Measurements from ENCODE around the gene IMP3. TPM values are rescaled to one million over a fixed set of nuclear protein-coding genes. Genes with fewer than 3 reads are reported as not detected.

Gene IMP3
- total RNA-seq, 2 donors from 2014 or later, result 52.2 to 58.2 TPM

GRCh38 chr15:75674366-75674765 is 34.3 kb upstream of the IMP3 start:
- H3K27me3 ChIP-seq (ENCODE audit: control insufficient read depth, insufficient read depth, low read length, poor library complexity, severe bottlenecking), result no peaks in the 10 kb centered on the region
- peaks cover 26% of the 10 kb centered on the region for H3K4me1 Mint-ChIP-seq
- no peak overlapping the region for H3K27ac Mint-ChIP-seq
- no peaks in the 10 kb centered on the region for H3K36me3 Mint-ChIP-seq (ENCODE audit: low read depth)
- H3K36me3 ChIP-seq (ENCODE audit: control insufficient read depth, insufficient read depth, low read length), result no peaks in the 10 kb centered on the region
- H3K4me1 ChIP-seq (ENCODE audit: control insufficient read depth, insufficient read depth, low read length), result peaks cover 14% of the 10 kb centered on the region
- no peaks in the 10 kb centered on the region for H3K9me3 ChIP-seq (ENCODE audit: control insufficient read depth, low read length)
- H3K9ac ChIP-seq (ENCODE audit: extremely low read depth, low read length, poor library complexity, severe bottlenecking), result no peak overlapping the region
- no peak for TF ChIP-seq CTCF (conservative IDR thresholded peaks at IDR 0.05)
- no peaks in the 10 kb centered on the region for H3K27me3 Mint-ChIP-seq (ENCODE audit: insufficient read depth)
- 79 to 86% methylated on average over 3 to 8 of the region's 8 CpGs for WGBS, 2 experiments (ENCODE audit: insufficient coverage in 1 of 2, insufficient read length in 1 of 2)
- H3K27ac ChIP-seq (ENCODE audit: low read depth, low read length), result no peak overlapping the region
- DNase-seq, result no peak
- H3K9me3 Mint-ChIP-seq, result no peaks in the 10 kb centered on the region
- H3K4me3 Mint-ChIP-seq, result no peak overlapping the region
- no peak overlapping the region for H3K4me3 ChIP-seq (ENCODE audit: low read length)

- peak overlapping the region; percentile 34 for H3K27ac ChIP-seq (ENCODE audit: low read depth, low read length)
- Mint-ChIP-seq H3K27me3 (ENCODE audit: insufficient read depth) (no peaks in the 10 kb centered on the region), H3K4me3 (peak overlapping the region; percentile 29), H3K27ac (peak overlapping the region; percentile 96), H3K9me3 (no peaks in the 10 kb centered on the region), H3K36me3 (ENCODE audit: low read depth) (peaks cover under 1% of the 10 kb centered on the region), H3K4me1 (peaks cover 26% of the 10 kb centered on the region)
- TF ChIP-seq CTCF (conservative IDR thresholded peaks at IDR 0.05), result no peak
- H3K9me3 ChIP-seq (ENCODE audit: control insufficient read depth, low read length), result no peaks in the 10 kb centered on the region
- 97% methylated on average over 4 to 10 of the region's 10 CpGs for WGBS, 2 experiments (ENCODE audit: insufficient coverage in 1 of 2, insufficient read length in 1 of 2)
- DNase-seq, result no peak
- no peaks in the 10 kb centered on the region for H3K27me3 ChIP-seq (ENCODE audit: control insufficient read depth, insufficient read depth, low read length, poor library complexity, severe bottlenecking)
- no peaks in the 10 kb centered on the region for H3K36me3 ChIP-seq (ENCODE audit: control insufficient read depth, insufficient read depth, low read length)
- no peak overlapping the region for H3K9ac ChIP-seq (ENCODE audit: extremely low read depth, low read length, poor library complexity, severe bottlenecking)
- peaks cover 14% of the 10 kb centered on the region for H3K4me1 ChIP-seq (ENCODE audit: control insufficient read depth, insufficient read depth, low read length)
- H3K4me3 ChIP-seq (ENCODE audit: low read length), result no peak overlapping the region
Measured at GRCh38 chr15:75673426-75674235, 33.6 kb upstream of the IMP3 start.

- Histone ChIP-seq H3K9ac (ENCODE audit: extremely low read depth, low read length, poor library complexity, severe bottlenecking) (peak overlapping the region; percentile 49), H3K27ac (ENCODE audit: low read depth, low read length) (peak overlapping the region; percentile 34), H3K4me3 (ENCODE audit: low read length) (peak overlapping the region; percentile 14), H3K4me1 (ENCODE audit: control insufficient read depth, insufficient read depth, low read length) (peaks cover 14% of the 10 kb centered on the region), H3K27me3 (ENCODE audit: control insufficient read depth, insufficient read depth, low read length, poor library complexity, severe bottlenecking) (no peaks in the 10 kb centered on the region), H3K9me3 (ENCODE audit: control insufficient read depth, low read length) (no peaks in the 10 kb centered on the region), H3K36me3 (ENCODE audit: control insufficient read depth, insufficient read depth, low read length) (no peaks in the 10 kb centered on the region)
- peaks cover 3% of the 10 kb centered on the region for H3K36me3 Mint-ChIP-seq (ENCODE audit: low read depth)
- peak overlapping the region; percentile 29 for H3K4me3 Mint-ChIP-seq
- WGBS, 2 experiments (ENCODE audit: insufficient coverage in 1 of 2, insufficient read length in 1 of 2), result 68 to 91% methylated on average over 9 to 14 of the region's 14 CpGs
- TF ChIP-seq CTCF (conservative IDR thresholded peaks at IDR 0.05), result no peak
- peak; percentile 75 for DNase-seq
- H3K4me1 Mint-ChIP-seq, result peaks cover 24% of the 10 kb centered on the region
- H3K27me3 Mint-ChIP-seq (ENCODE audit: insufficient read depth), result no peaks in the 10 kb centered on the region
- H3K9me3 Mint-ChIP-seq, result no peaks in the 10 kb centered on the region
- H3K27ac Mint-ChIP-seq, result peak overlapping the region; percentile 96
Measured at GRCh38 chr15:75672646-75673425, 32.8 kb upstream of the IMP3 start.

All from endodermal cell (in vitro differentiated cells).